GM23338 (cell line): ENCODE data around the gene ACOX2. TPM values are rescaled to one million over a fixed set of nuclear protein-coding genes. Genes with fewer than 3 reads are reported as not detected.

Experiments used
- ATAC-seq: fragments of 200-7000 bp; cut with Tn5 transposase; 3 replicates; pipeline ENCODE4 v1.9.1; 2020
- DNase-seq: peaks from one replicate; pipeline ENCODE4 v3.0.0-alpha.2; 2015; ENCODE audit warnings: low spot score
- H2AFZ ChIP-seq: fragments of 200-600 bp; sonication (generic); 2 replicates; pipeline ENCODE4 v1.8.0; 2016; ENCODE audit warnings: antibody characterized with exemption, mild to moderate bottlenecking, moderate library complexity
- H3F3A ChIP-seq: fragments of 200-600 bp; sonication (generic); replicated peaks from 2 replicates; pipeline ENCODE4 v1.8.0; 2017; ENCODE audit warnings: antibody characterized with exemption, mixed run types, low read depth
- H3K27ac ChIP-seq: fragments of 200-600 bp; sonication (generic); 2 replicates; pipeline ENCODE4 v1.6.1; 2016; ENCODE audit warnings: low read depth
- H3K27me3 ChIP-seq: fragments of 200-600 bp; sonication (generic); 2 replicates; pipeline ENCODE4 v1.8.0; 2016; ENCODE audit warnings: mild to moderate bottlenecking, mixed run types, moderate library complexity; ENCODE audit not compliant: insufficient read depth
- H3K36me3 ChIP-seq: fragments of 200-600 bp; sonication (generic); 2 replicates; pipeline ENCODE4 v1.8.0; 2016; ENCODE audit warnings: mild to moderate bottlenecking; ENCODE audit not compliant: insufficient read depth
- H3K4me1 ChIP-seq: fragments of 200-600 bp; sonication (generic); 2 replicates; pipeline ENCODE4 v1.8.0; 2016; ENCODE audit warnings: mild to moderate bottlenecking, moderate library complexity; ENCODE audit not compliant: insufficient read depth
- H3K4me2 ChIP-seq: fragments of 200-600 bp; sonication (generic); 2 replicates; pipeline ENCODE4 v1.7.1; 2017; ENCODE audit warnings: mixed run types
- H3K4me3 ChIP-seq: fragments of 200-600 bp; sonication (generic); 2 replicates; pipeline ENCODE4 v1.6.1; 2016; ENCODE audit warnings: mixed run types
- H3K79me2 ChIP-seq: fragments of 200-600 bp; sonication (generic); replicated peaks from 2 replicates; pipeline ENCODE4 v1.8.0; 2017; ENCODE audit warnings: mild to moderate bottlenecking; ENCODE audit not compliant: insufficient read depth
- H3K9me2 ChIP-seq: fragments of 200-600 bp; sonication (generic); 2 replicates; pipeline ENCODE4 v1.8.0; 2017; ENCODE audit not compliant: insufficient read depth
- H4K20me1 ChIP-seq: fragments of 200-600 bp; sonication (generic); replicated peaks from 2 replicates; pipeline ENCODE4 v1.8.0; 2017; ENCODE audit warnings: mild to moderate bottlenecking; ENCODE audit not compliant: insufficient read depth
- H3K27ac Mint-ChIP-seq: 2 replicates; pipeline ENCODE4 v1.8.0; 2020; ENCODE audit warnings: inconsistent platforms, mild to moderate bottlenecking, moderate library complexity, mixed read lengths
- H3K27me3 Mint-ChIP-seq: 3 replicates; pipeline ENCODE4 v1.8.0; 2022; ENCODE audit warnings: low read depth, mild to moderate bottlenecking, moderate library complexity, mixed read lengths, inconsistent platforms; ENCODE audit not compliant: insufficient read depth, poor library complexity
- H3K36me3 Mint-ChIP-seq: 3 replicates; pipeline ENCODE4 v1.8.0; 2021; ENCODE audit warnings: low read depth, mild to moderate bottlenecking, inconsistent platforms, moderate library complexity, mixed read lengths
- H3K4me1 Mint-ChIP-seq: 3 replicates; pipeline ENCODE4 v1.8.0; 2020; ENCODE audit warnings: mild to moderate bottlenecking, inconsistent platforms, mixed read lengths
- H3K4me3 Mint-ChIP-seq: 3 replicates; pipeline ENCODE4 v1.8.0; 2021; ENCODE audit warnings: moderate library complexity, mild to moderate bottlenecking, inconsistent platforms, mixed read lengths
- H3K9me3 Mint-ChIP-seq: 3 replicates; pipeline ENCODE4 v1.8.0; 2020; ENCODE audit warnings: moderate library complexity, mild to moderate bottlenecking, inconsistent platforms, mixed read lengths
- CREB1 ChIP-seq: fragments of 250-450 bp; sonication (Bioruptor Pico); IDR thresholded peaks from 2 replicates; pipeline ENCODE4 v1.5.0; 2020; ENCODE audit warnings: low read depth, mild to moderate bottlenecking, moderate library complexity
- CTCF ChIP-seq, 2 experiments: fragments of 200-600 bp in 1 of 2; sonication (generic) in 1 of 2; conservative IDR thresholded peaks; 2 replicates each; pipeline versions ENCODE4 v1.5.1 to v1.6.1; 2016 to 2017; ENCODE audit warnings: antibody characterized with exemption in 2 of 2, low read depth in 2 of 2, mild to moderate bottlenecking in 2 of 2, moderate library complexity in 1 of 2
- ETS1 ChIP-seq: IDR thresholded peaks from 2 replicates; pipeline ENCODE4 v1.6.1; 2016; ENCODE audit warnings: antibody characterized with exemption
- EZH2 ChIP-seq: fragments of 200-600 bp; sonication (generic); IDR thresholded peaks from one replicate; pipeline ENCODE4 v1.8.0; 2017; ENCODE audit warnings: antibody characterized with exemption, mild to moderate bottlenecking, low read depth; ENCODE audit not compliant: unreplicated experiment
- EZH2phosphoT487 ChIP-seq: fragments of 200-600 bp; sonication (generic); IDR thresholded peaks from one replicate; pipeline ENCODE4 v1.8.1; 2018; ENCODE audit warnings: antibody characterized with exemption; ENCODE audit not compliant: unreplicated experiment
- JUNB ChIP-seq: IDR thresholded peaks from one replicate; pipeline ENCODE4 v1.6.1; 2016; ENCODE audit warnings: antibody characterized with exemption; ENCODE audit not compliant: unreplicated experiment
- POLR2AphosphoS5 ChIP-seq: IDR thresholded peaks from 2 replicates; pipeline ENCODE4 v1.6.1; 2016; ENCODE audit warnings: antibody characterized with exemption, low read depth
- REST ChIP-seq: IDR thresholded peaks from one replicate; pipeline ENCODE4 v1.6.1; 2018; ENCODE audit warnings: antibody characterized with exemption; ENCODE audit not compliant: unreplicated experiment
- ZNF114 ChIP-seq: fragments of 250-450 bp; sonication (Bioruptor Pico); IDR thresholded peaks from 2 replicates; pipeline ENCODE4 v1.5.0; 2020; ENCODE audit warnings: mild to moderate bottlenecking, moderate library complexity
- ZNF462 ChIP-seq: fragments of 250-450 bp; sonication (Bioruptor Pico); IDR thresholded peaks from 2 replicates; pipeline ENCODE4 v1.5.0; 2020; ENCODE audit warnings: mild to moderate bottlenecking, moderate library complexity
- polyA plus RNA-seq: library from polyadenylated mRNA; unstranded; fragments of >200 nt; fragmentation: Nextera tagmentation; extraction: Ambion mirVana; gene quantifications from 2 replicates; pipeline ENCODE4 v1.2.1, GENCODE V29; 2016
- total RNA-seq: library from RNA; depleted of rRNA; stranded (reverse); fragments of >200 nt; shearing (Covaris generic); gene quantifications from 2 replicates; pipeline ENCODE4 v1.2.3, GENCODE V29; 2014

The ACOX2 gene
- total and polyA plus RNA-seq, 2 experiments from 2014 or later: 1.1 to 1.9 TPM

- Mint-ChIP-seq H3K4me3 (no peak overlapping the region), H3K36me3 (no peaks in the 10 kb centered on the region), H3K27ac (no peak overlapping the region), H3K27me3 (peaks cover 3% of the 10 kb centered on the region), H3K4me1 (peaks cover 30% of the 10 kb centered on the region), H3K9me3 (peaks cover 7% of the 10 kb centered on the region; the same call in 1 of the 3 replicates)
- Histone ChIP-seq H3K36me3 (no peaks in the 10 kb centered on the region), H3F3A (no peaks in the 10 kb centered on the region), H3K4me2 (no peak overlapping the region), H3K4me1 (peaks cover 26% of the 10 kb centered on the region), H3K4me3 (no peak overlapping the region), H3K79me2 (no peaks in the 10 kb centered on the region), H3K27me3 (no peaks in the 10 kb centered on the region), H2AFZ (no peak overlapping the region), H3K9me2 (no peaks in the 10 kb centered on the region), H4K20me1 (no peaks in the 10 kb centered on the region), H3K27ac (no peak overlapping the region)
- peak; percentile 23; the same call in 2 of the 3 replicates for ATAC-seq
- no peak for DNase-seq
- TF ChIP-seq POLR2AphosphoS5 (no peak), REST (no peak), CREB1 (CRISPR knock-in tag) (no peak), CTCF (conservative IDR thresholded peaks at IDR 0.05; ENCODE audit: low read depth in 2 of 2) (no peak), ETS1 (no peak), EZH2 (no peak), ZNF114 (CRISPR knock-in tag) (no peak), JUNB (no peak), ZNF462 (CRISPR knock-in tag) (no peak), EZH2phosphoT487 (no peak)
These were observed 16.3 kb downstream of the ACOX2 start for GRCh38 chr3:58520403-58521335.
